ENCODE results near the gene CFAP46. TPM values are rescaled to one million over a fixed set of nuclear protein-coding genes. Genes with fewer than 3 reads are reported as not detected.

The CFAP46 gene
- total and polyA plus RNA-seq, 10 donors: 0.03 to 1.1 (median 0.12) TPM; not detected in 2

GRCh38 chr10:132832186-132832969, 110.0 kb downstream of the CFAP46 start:
- no peak for TF ChIP-seq POLR2AphosphoS5 (IDR thresholded peaks at IDR 0.05)
- Histone ChIP-seq H3K9me3 (no peaks in the 10 kb centered on the region), H3K27me3 (replicated peaks in 1 of 7) (peaks cover 0 to 53% (median 36%) of the 10 kb centered on the region in 7 donors), H3K27ac (no peak overlapping the region), H3K4me3 (no peak overlapping the region), H3K4me1 (peaks cover 3 to 12% (median 9%) of the 10 kb centered on the region in 6 donors), H3K36me3 (no peaks in the 10 kb centered on the region)
- 59 to 68% (median 64%) methylated on average over 30 of the region's 30 CpGs for WGBS, 5 donors
- DNase-seq: peak; percentile 53
- intact Hi-C loops (cut with DNase I; ENCODE audit: low total_unique reads): no loop called here

- TF ChIP-seq POLR2AphosphoS5 (IDR thresholded peaks at IDR 0.05) (no peak), CTCF (IDR thresholded peaks at IDR 0.05 in 8 of 11, conservative IDR thresholded peaks at IDR 0.05 in 3 of 11) (no peak), POLR2A (IDR thresholded peaks at IDR 0.05) (no peak)
- WGBS, 5 donors: 76 to 86% (median 80%) methylated on average over 8 of the region's 8 CpGs
Observed at GRCh38 chr10:132829403-132829802, 113.0 kb downstream of the CFAP46 start.

GRCh38 chr10:132828681-132829080, 113.7 kb downstream of the CFAP46 start:
- Histone ChIP-seq H3K27ac (no peak overlapping the region), H3K4me3 (no peak overlapping the region), H3K9me3 (peaks cover 0 to 10% (median 0%) of the 10 kb centered on the region in 8 donors), H3K4me1 (no peaks in the 10 kb centered on the region), H3K27me3 (replicated peaks in 1 of 7) (peaks cover 0 to 20% (median 7%) of the 10 kb centered on the region in 7 donors), H3K36me3 (no peaks in the 10 kb centered on the region)
- 90 to 95% (median 91%) methylated on average over 20 of the region's 20 CpGs for WGBS, 5 donors
- intact Hi-C loops (cut with DNase I; ENCODE audit: low total_unique reads): no loop called here
- TF ChIP-seq POLR2A (IDR thresholded peaks at IDR 0.05) (no peak), CTCF (IDR thresholded peaks at IDR 0.05 in 8 of 11, conservative IDR thresholded peaks at IDR 0.05 in 3 of 11) (no peak), POLR2AphosphoS5 (IDR thresholded peaks at IDR 0.05) (no peak)
- DNase-seq: peak; percentile 49

More at GRCh38 chr10:132829403-132829802, 113.0 kb downstream of the CFAP46 start:
- Histone ChIP-seq H3K4me3 (no peak overlapping the region), H3K4me1 (no peaks in the 10 kb centered on the region), H3K36me3 (no peaks in the 10 kb centered on the region), H3K27ac (no peak overlapping the region), H3K9me3 (peaks cover 0 to 10% (median 0%) of the 10 kb centered on the region in 8 donors), H3K27me3 (replicated peaks in 1 of 7) (peaks cover 0 to 28% (median 14%) of the 10 kb centered on the region in 7 donors)
- intact Hi-C loops (cut with DNase I; ENCODE audit: low total_unique reads): no loop called here
- peak; percentile 64 for DNase-seq

- DNase-seq: peak; percentile 20
- TF ChIP-seq POLR2A (IDR thresholded peaks at IDR 0.05) (no peak), POLR2AphosphoS5 (IDR thresholded peaks at IDR 0.05) (no peak), CTCF (IDR thresholded peaks at IDR 0.05 in 8 of 11, conservative IDR thresholded peaks at IDR 0.05 in 3 of 11) (no peak)
Observed at GRCh38 chr10:132827861-132828539, 114.4 kb downstream of the CFAP46 start.

More at GRCh38 chr10:132827861-132828539, 114.4 kb downstream of the CFAP46 start:
- WGBS, 5 donors: 84 to 94% (median 87%) methylated on average over 29 of the region's 29 CpGs
- no peak overlapping the region for H3K27ac ChIP-seq
- H3K4me3 ChIP-seq: no peak overlapping the region
- intact Hi-C loops (cut with DNase I; ENCODE audit: low total_unique reads): no loop called here
- no peaks in the 10 kb centered on the region for H3K4me1 ChIP-seq
- H3K27me3 ChIP-seq (replicated peaks in 1 of 7): peaks cover 0 to 13% (median 5%) of the 10 kb centered on the region in 7 donors
- peaks cover 0 to 10% (median 0%) of the 10 kb centered on the region in 8 donors for H3K9me3 ChIP-seq
- no peaks in the 10 kb centered on the region for H3K36me3 ChIP-seq

Data from spleen (tissue), 11 donors.